Measurements from ENCODE around the gene MROH7.

The MROH7 gene

DNA sequence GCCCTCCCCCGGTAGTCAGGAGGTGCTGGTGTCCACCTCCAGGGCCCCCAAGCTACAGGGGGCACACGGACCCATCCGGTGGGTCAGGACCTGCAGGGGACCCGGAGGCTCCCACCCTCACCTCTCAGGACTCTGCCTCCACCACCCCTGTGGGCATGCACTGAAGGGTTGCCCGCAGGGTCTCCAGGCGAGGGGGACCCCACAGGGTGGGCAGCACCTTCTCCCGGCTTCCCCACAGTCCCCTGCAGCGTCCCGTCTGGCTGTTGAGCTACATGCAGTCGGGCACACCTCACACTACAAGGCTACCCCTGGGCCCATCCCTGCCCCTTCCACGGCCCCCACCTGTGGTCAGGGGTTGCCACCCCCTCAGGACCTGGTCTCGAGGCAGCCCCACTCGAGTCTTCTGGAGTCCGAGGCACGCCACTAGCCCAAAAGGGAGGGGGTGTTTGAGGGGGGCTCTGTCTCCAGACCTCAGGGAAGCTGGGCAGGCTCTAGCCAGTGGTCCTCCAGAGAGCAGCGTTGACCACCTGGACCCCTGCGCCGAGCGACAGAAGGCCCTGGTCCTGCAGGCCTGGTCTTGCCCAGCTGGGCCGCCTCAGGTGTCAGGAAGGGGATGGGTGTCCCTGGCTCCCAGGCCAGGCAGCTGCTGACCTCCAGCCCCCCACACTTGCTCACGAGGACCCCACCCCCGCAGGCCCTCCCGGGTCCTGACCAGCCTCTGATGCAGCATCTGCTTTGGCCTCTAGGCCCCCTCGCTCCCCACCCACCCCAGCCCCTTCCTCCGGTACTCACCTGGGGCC is 113.1 kb downstream of the MROH7 start:
- TF ChIP-seq, protein P1, sequence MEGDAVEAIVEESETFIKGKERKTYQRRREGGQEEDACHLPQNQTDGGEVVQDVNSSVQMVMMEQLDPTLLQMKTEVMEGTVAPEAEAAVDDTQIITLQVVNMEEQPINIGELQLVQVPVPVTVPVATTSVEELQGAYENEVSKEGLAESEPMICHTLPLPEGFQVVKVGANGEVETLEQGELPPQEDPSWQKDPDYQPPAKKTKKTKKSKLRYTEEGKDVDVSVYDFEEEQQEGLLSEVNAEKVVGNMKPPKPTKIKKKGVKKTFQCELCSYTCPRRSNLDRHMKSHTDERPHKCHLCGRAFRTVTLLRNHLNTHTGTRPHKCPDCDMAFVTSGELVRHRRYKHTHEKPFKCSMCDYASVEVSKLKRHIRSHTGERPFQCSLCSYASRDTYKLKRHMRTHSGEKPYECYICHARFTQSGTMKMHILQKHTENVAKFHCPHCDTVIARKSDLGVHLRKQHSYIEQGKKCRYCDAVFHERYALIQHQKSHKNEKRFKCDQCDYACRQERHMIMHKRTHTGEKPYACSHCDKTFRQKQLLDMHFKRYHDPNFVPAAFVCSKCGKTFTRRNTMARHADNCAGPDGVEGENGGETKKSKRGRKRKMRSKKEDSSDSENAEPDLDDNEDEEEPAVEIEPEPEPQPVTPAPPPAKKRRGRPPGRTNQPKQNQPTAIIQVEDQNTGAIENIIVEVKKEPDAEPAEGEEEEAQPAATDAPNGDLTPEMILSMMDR (IDR thresholded peaks at IDR 0.05; ENCODE audit: control insufficient read depth, extremely low read depth, insufficient read depth): no peak
- DNase-seq (ENCODE audit: low read depth): no peak
- H3K4me3 ChIP-seq (ENCODE audit: low read depth, low read length): no peak overlapping the region

DNA sequence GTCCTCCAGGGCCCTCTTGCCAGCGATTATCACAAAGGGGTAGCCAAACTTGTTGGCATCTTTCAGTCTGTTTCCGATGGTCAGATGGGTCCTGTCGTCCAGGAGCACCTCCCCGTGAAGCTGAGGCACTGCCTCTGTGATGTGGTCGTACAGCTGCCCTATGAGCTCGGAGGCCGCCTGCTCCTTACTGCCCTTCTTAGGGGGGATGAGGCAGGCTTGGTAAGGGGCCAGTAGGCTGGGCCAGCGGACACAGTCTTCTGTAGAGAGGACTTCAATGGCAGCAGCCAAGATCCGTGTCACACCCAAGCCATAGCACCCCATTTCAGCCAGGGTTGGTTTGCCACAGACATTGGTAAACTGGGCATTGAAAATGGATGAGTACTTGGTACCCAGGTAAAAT is 116.2 kb downstream of the MROH7 start:
- no peak for DNase-seq (ENCODE audit: low read depth)
- TF ChIP-seq, protein P1 (IDR thresholded peaks at IDR 0.05; ENCODE audit: control insufficient read depth, extremely low read depth, insufficient read depth): no peak
- H3K4me3 ChIP-seq (ENCODE audit: low read depth, low read length): no peak overlapping the region

DNA sequence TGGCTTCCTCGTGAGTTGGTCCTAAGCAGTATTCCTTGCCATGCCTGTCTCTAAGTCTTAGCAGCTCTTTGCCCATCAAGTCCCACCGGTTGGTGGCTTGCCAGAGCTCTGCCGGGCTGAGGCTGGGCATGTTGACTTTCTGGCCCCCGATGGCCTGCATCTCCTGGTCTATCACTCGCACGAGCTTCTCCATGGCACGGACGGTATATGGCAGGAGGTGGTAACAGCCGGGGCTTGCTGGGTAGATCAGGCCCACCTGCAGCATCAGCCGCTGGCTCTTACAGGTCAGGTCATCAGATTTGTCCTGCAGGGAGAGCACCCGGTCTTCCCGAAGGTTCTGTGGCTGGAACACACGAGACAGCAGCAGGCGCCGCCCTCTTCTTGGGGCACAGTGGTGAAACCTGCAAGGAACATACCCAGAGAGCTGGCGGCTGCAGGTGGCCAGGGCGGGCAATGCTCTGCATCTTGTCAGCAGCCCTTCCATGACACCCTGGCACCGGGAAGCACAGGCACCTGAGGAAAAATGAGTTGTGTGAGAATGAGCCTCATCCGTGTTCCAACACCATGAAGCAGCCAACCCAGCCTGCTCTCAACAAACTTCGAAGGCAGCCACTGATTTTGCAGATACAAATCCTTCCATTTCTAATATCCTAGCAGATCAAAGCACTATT is 117.2 kb downstream of the MROH7 start:
- H3K4me3 ChIP-seq (ENCODE audit: low read depth, low read length): no peak overlapping the region
- no peak for DNase-seq (ENCODE audit: low read depth)
- TF ChIP-seq, protein P1 (IDR thresholded peaks at IDR 0.05; ENCODE audit: control insufficient read depth, extremely low read depth, insufficient read depth): no peak
